Upper lobe of right lung (tissue), 1 donor: ENCODE results near the gene IPO11. TPM values are rescaled to one million over a fixed set of nuclear protein-coding genes. Genes with fewer than 3 reads are reported as not detected.

Experiments used
- ATAC-seq: fragments of 200-7000 bp; cut with Tn5 transposase; one replicate; pipeline ENCODE4 v1.9.1; 2020; ENCODE audit warnings: mild to moderate bottlenecking, moderate library complexity
- DNase-seq: peaks from one replicate; pipeline ENCODE4 v3.0.0-alpha.2; 2020
- H3K27ac ChIP-seq: fragments of 200-600 bp; one replicate; pipeline ENCODE4 v1.8.0; 2022
- H3K27me3 ChIP-seq: fragments of 200-600 bp; one replicate; pipeline ENCODE4 v1.8.0; 2022; ENCODE audit warnings: mild to moderate bottlenecking
- H3K36me3 ChIP-seq: fragments of 200-600 bp; one replicate; pipeline ENCODE4 v1.8.0; 2022
- H3K4me1 ChIP-seq: fragments of 200-600 bp; one replicate; pipeline ENCODE4 v1.8.0; 2022
- H3K4me3 ChIP-seq: fragments of 200-600 bp; one replicate; pipeline ENCODE4 v1.8.0; 2022; ENCODE audit warnings: mild to moderate bottlenecking
- H3K9me3 ChIP-seq: fragments of 200-600 bp; one replicate; pipeline ENCODE4 v1.8.0; 2022
- CTCF ChIP-seq: fragments of 200-600 bp; IDR thresholded peaks from one replicate; pipeline ENCODE4 v1.8.0; 2022; ENCODE audit warnings: antibody characterized with exemption
- intact Hi-C: fragments of 100-400 bp; cut with DNase I; formaldehyde crosslinking; loops from one replicate; pipeline ENCODE4 v1.11.0; 2022
- total RNA-seq: library from RNA; stranded (reverse); fragmentation: NEBNext Ultra II Directional; extraction: Animal tissue kit (Norgen Biotek cat#: 25700); gene quantifications from one replicate; pipeline ENCODE4 v1.2.1, GENCODE V29; 2021
- donor health status: DM: no; HTN: yes; CAD: no; lungs with severe emphysema.

Gene IPO11
- total RNA-seq, 1 donor from 2014 or later = 31.2 TPM

GRCh38 chr5:62489471-62489870 lies 76.9 kb downstream of the IPO11 start:
- TF ChIP-seq CTCF = no peak
- no peak for DNase-seq
- intact Hi-C loops = no loop called here
- H3K36me3 ChIP-seq = peaks cover 42% of the 10 kb centered on the region
- no peak for ATAC-seq
- H3K9me3 ChIP-seq = no peaks in the 10 kb centered on the region
- no peak overlapping the region for H3K27ac ChIP-seq
- no peaks in the 10 kb centered on the region for H3K4me1 ChIP-seq
- no peak overlapping the region for H3K4me3 ChIP-seq
- H3K27me3 ChIP-seq = no peaks in the 10 kb centered on the region

GRCh38 chr5:62494772-62495171 lies 82.2 kb downstream of the IPO11 start:
- intact Hi-C loops = no loop called here
- TF ChIP-seq CTCF = no peak
- Histone ChIP-seq H3K36me3 (peaks cover 32% of the 10 kb centered on the region), H3K4me1 (no peaks in the 10 kb centered on the region), H3K4me3 (no peak overlapping the region), H3K9me3 (no peaks in the 10 kb centered on the region), H3K27ac (no peak overlapping the region), H3K27me3 (no peaks in the 10 kb centered on the region)
- no peak for DNase-seq
- ATAC-seq = no peak

- DNase-seq (no peak), ATAC-seq (no peak)
- Histone ChIP-seq H3K9me3 (no peaks in the 10 kb centered on the region), H3K4me1 (no peaks in the 10 kb centered on the region), H3K27me3 (no peaks in the 10 kb centered on the region), H3K4me3 (no peak overlapping the region), H3K27ac (no peak overlapping the region), H3K36me3 (peaks cover 19% of the 10 kb centered on the region)
- TF ChIP-seq CTCF = no peak
- intact Hi-C loops = no loop called here
These were observed 84.3 kb downstream of the IPO11 start for GRCh38 chr5:62496876-62497275.

GRCh38 chr5:62498961-62499360 lies 86.4 kb downstream of the IPO11 start:
- Histone ChIP-seq H3K9me3 (no peaks in the 10 kb centered on the region), H3K4me3 (no peak overlapping the region), H3K27me3 (no peaks in the 10 kb centered on the region), H3K36me3 (peaks cover 13% of the 10 kb centered on the region), H3K4me1 (no peaks in the 10 kb centered on the region), H3K27ac (no peak overlapping the region)
- DNase-seq (no peak), ATAC-seq (no peak)
- no peak for TF ChIP-seq CTCF
- intact Hi-C loops = no loop called here

- H3K27ac ChIP-seq = no peak overlapping the region
- no peak for ATAC-seq
- H3K27me3 ChIP-seq = no peaks in the 10 kb centered on the region
- H3K36me3 ChIP-seq = peaks cover 8% of the 10 kb centered on the region
- TF ChIP-seq CTCF = no peak
- H3K4me3 ChIP-seq = no peak overlapping the region
- H3K9me3 ChIP-seq = no peaks in the 10 kb centered on the region
- no peaks in the 10 kb centered on the region for H3K4me1 ChIP-seq
- intact Hi-C loops = no loop called here
- DNase-seq = no peak
These were observed 87.2 kb downstream of the IPO11 start for GRCh38 chr5:62499756-62500155.

- Histone ChIP-seq H3K9me3 (no peaks in the 10 kb centered on the region), H3K36me3 (peaks cover 17% of the 10 kb centered on the region), H3K4me3 (no peak overlapping the region), H3K27ac (no peak overlapping the region), H3K27me3 (no peaks in the 10 kb centered on the region), H3K4me1 (no peaks in the 10 kb centered on the region)
- no peak for TF ChIP-seq CTCF
- DNase-seq (no peak), ATAC-seq (no peak)
- intact Hi-C loops = no loop called here
These were observed 90.0 kb downstream of the IPO11 start for GRCh38 chr5:62502456-62503101.
